GM23338 (cell line): ENCODE results near the gene ACOT11. TPM values are rescaled to one million over a fixed set of nuclear protein-coding genes. Genes with fewer than 3 reads are reported as not detected.

Source experiments
- ATAC-seq: fragments of 200-7000 bp; cut with Tn5 transposase; 3 replicates; pipeline ENCODE4 v1.9.1; 2020
- DNase-seq: peaks from one replicate; pipeline ENCODE4 v3.0.0-alpha.2; 2015; ENCODE audit warnings: low spot score
- H2AFZ ChIP-seq: fragments of 200-600 bp; sonication (generic); 2 replicates; pipeline ENCODE4 v1.8.0; 2016; ENCODE audit warnings: antibody characterized with exemption, mild to moderate bottlenecking, moderate library complexity
- H3F3A ChIP-seq: fragments of 200-600 bp; sonication (generic); replicated peaks from 2 replicates; pipeline ENCODE4 v1.8.0; 2017; ENCODE audit warnings: antibody characterized with exemption, mixed run types, low read depth
- H3K27ac ChIP-seq: fragments of 200-600 bp; sonication (generic); 2 replicates; pipeline ENCODE4 v1.6.1; 2016; ENCODE audit warnings: low read depth
- H3K27me3 ChIP-seq: fragments of 200-600 bp; sonication (generic); 2 replicates; pipeline ENCODE4 v1.8.0; 2016; ENCODE audit warnings: mild to moderate bottlenecking, mixed run types, moderate library complexity; ENCODE audit not compliant: insufficient read depth
- H3K36me3 ChIP-seq: fragments of 200-600 bp; sonication (generic); 2 replicates; pipeline ENCODE4 v1.8.0; 2016; ENCODE audit warnings: mild to moderate bottlenecking; ENCODE audit not compliant: insufficient read depth
- H3K4me1 ChIP-seq: fragments of 200-600 bp; sonication (generic); 2 replicates; pipeline ENCODE4 v1.8.0; 2016; ENCODE audit warnings: mild to moderate bottlenecking, moderate library complexity; ENCODE audit not compliant: insufficient read depth
- H3K4me2 ChIP-seq: fragments of 200-600 bp; sonication (generic); 2 replicates; pipeline ENCODE4 v1.7.1; 2017; ENCODE audit warnings: mixed run types
- H3K4me3 ChIP-seq: fragments of 200-600 bp; sonication (generic); 2 replicates; pipeline ENCODE4 v1.6.1; 2016; ENCODE audit warnings: mixed run types
- H3K79me2 ChIP-seq: fragments of 200-600 bp; sonication (generic); replicated peaks from 2 replicates; pipeline ENCODE4 v1.8.0; 2017; ENCODE audit warnings: mild to moderate bottlenecking; ENCODE audit not compliant: insufficient read depth
- H3K9me2 ChIP-seq: fragments of 200-600 bp; sonication (generic); 2 replicates; pipeline ENCODE4 v1.8.0; 2017; ENCODE audit not compliant: insufficient read depth
- H4K20me1 ChIP-seq: fragments of 200-600 bp; sonication (generic); replicated peaks from 2 replicates; pipeline ENCODE4 v1.8.0; 2017; ENCODE audit warnings: mild to moderate bottlenecking; ENCODE audit not compliant: insufficient read depth
- H3K27ac Mint-ChIP-seq: 2 replicates; pipeline ENCODE4 v1.8.0; 2020; ENCODE audit warnings: inconsistent platforms, mild to moderate bottlenecking, moderate library complexity, mixed read lengths
- H3K27me3 Mint-ChIP-seq: 3 replicates; pipeline ENCODE4 v1.8.0; 2022; ENCODE audit warnings: low read depth, mild to moderate bottlenecking, moderate library complexity, mixed read lengths, inconsistent platforms; ENCODE audit not compliant: insufficient read depth, poor library complexity
- H3K36me3 Mint-ChIP-seq: 3 replicates; pipeline ENCODE4 v1.8.0; 2021; ENCODE audit warnings: low read depth, mild to moderate bottlenecking, inconsistent platforms, moderate library complexity, mixed read lengths
- H3K4me1 Mint-ChIP-seq: 3 replicates; pipeline ENCODE4 v1.8.0; 2020; ENCODE audit warnings: mild to moderate bottlenecking, inconsistent platforms, mixed read lengths
- H3K4me3 Mint-ChIP-seq: 3 replicates; pipeline ENCODE4 v1.8.0; 2021; ENCODE audit warnings: moderate library complexity, mild to moderate bottlenecking, inconsistent platforms, mixed read lengths
- H3K9me3 Mint-ChIP-seq: 3 replicates; pipeline ENCODE4 v1.8.0; 2020; ENCODE audit warnings: moderate library complexity, mild to moderate bottlenecking, inconsistent platforms, mixed read lengths
- CTCF ChIP-seq, 2 experiments: fragments of 200-600 bp in 1 of 2; sonication (generic) in 1 of 2; conservative IDR thresholded peaks; 2 replicates each; pipeline versions ENCODE4 v1.5.1 to v1.6.1; 2016 to 2017; ENCODE audit warnings: antibody characterized with exemption in 2 of 2, low read depth in 2 of 2, mild to moderate bottlenecking in 2 of 2, moderate library complexity in 1 of 2
- ETS1 ChIP-seq: IDR thresholded peaks from 2 replicates; pipeline ENCODE4 v1.6.1; 2016; ENCODE audit warnings: antibody characterized with exemption
- EZH2 ChIP-seq: fragments of 200-600 bp; sonication (generic); IDR thresholded peaks from one replicate; pipeline ENCODE4 v1.8.0; 2017; ENCODE audit warnings: antibody characterized with exemption, mild to moderate bottlenecking, low read depth; ENCODE audit not compliant: unreplicated experiment
- EZH2phosphoT487 ChIP-seq: fragments of 200-600 bp; sonication (generic); IDR thresholded peaks from one replicate; pipeline ENCODE4 v1.8.1; 2018; ENCODE audit warnings: antibody characterized with exemption; ENCODE audit not compliant: unreplicated experiment
- JUNB ChIP-seq: IDR thresholded peaks from one replicate; pipeline ENCODE4 v1.6.1; 2016; ENCODE audit warnings: antibody characterized with exemption; ENCODE audit not compliant: unreplicated experiment
- POLR2AphosphoS5 ChIP-seq: IDR thresholded peaks from 2 replicates; pipeline ENCODE4 v1.6.1; 2016; ENCODE audit warnings: antibody characterized with exemption, low read depth
- REST ChIP-seq: IDR thresholded peaks from one replicate; pipeline ENCODE4 v1.6.1; 2018; ENCODE audit warnings: antibody characterized with exemption; ENCODE audit not compliant: unreplicated experiment
- STAT1 ChIP-seq: IDR thresholded peaks from one replicate; pipeline ENCODE4 v1.6.1; 2016; ENCODE audit warnings: antibody characterized with exemption; ENCODE audit not compliant: unreplicated experiment
- ZNF114 ChIP-seq: fragments of 250-450 bp; sonication (Bioruptor Pico); IDR thresholded peaks from 2 replicates; pipeline ENCODE4 v1.5.0; 2020; ENCODE audit warnings: mild to moderate bottlenecking, moderate library complexity
- ZNF331 ChIP-seq: fragments of 250-450 bp; sonication (Bioruptor Pico); IDR thresholded peaks from 2 replicates; pipeline ENCODE4 v1.5.0; 2020; ENCODE audit warnings: low read depth, mild to moderate bottlenecking, moderate library complexity
- polyA plus RNA-seq: library from polyadenylated mRNA; unstranded; fragments of >200 nt; fragmentation: Nextera tagmentation; extraction: Ambion mirVana; gene quantifications from 2 replicates; pipeline ENCODE4 v1.2.1, GENCODE V29; 2016
- total RNA-seq: library from RNA; depleted of rRNA; stranded (reverse); fragments of >200 nt; shearing (Covaris generic); gene quantifications from 2 replicates; pipeline ENCODE4 v1.2.3, GENCODE V29; 2014

Gene ACOT11
- total and polyA plus RNA-seq, 2 experiments from 2014 or later = 1.6 to 2.7 TPM

GRCh38 chr1:54604572-54605370 lies 56.7 kb downstream of the ACOT11 start:
- Mint-ChIP-seq H3K27ac (no peak overlapping the region; the same call in 1 of the 2 replicates), H3K9me3 (no peaks in the 10 kb centered on the region), H3K4me1 (peaks cover 13% of the 10 kb centered on the region), H3K36me3 (no peaks in the 10 kb centered on the region), H3K27me3 (peaks cover 8% of the 10 kb centered on the region), H3K4me3 (no peak overlapping the region)
- Histone ChIP-seq H3K36me3 (no peaks in the 10 kb centered on the region), H3K27me3 (no peaks in the 10 kb centered on the region), H3K79me2 (no peaks in the 10 kb centered on the region), H3K27ac (no peak overlapping the region), H4K20me1 (no peaks in the 10 kb centered on the region), H3K4me2 (no peak overlapping the region), H3K4me3 (no peak overlapping the region), H3F3A (no peaks in the 10 kb centered on the region), H3K4me1 (no peaks in the 10 kb centered on the region), H3K9me2 (no peaks in the 10 kb centered on the region), H2AFZ (no peak overlapping the region)
- ATAC-seq (no peak), DNase-seq (no peak)
- no peak for TF ChIP-seq JUNB
- no peak for TF ChIP-seq POLR2AphosphoS5
- TF ChIP-seq ETS1 = no peak
- no peak for TF ChIP-seq CTCF (conservative IDR thresholded peaks at IDR 0.05; ENCODE audit: low read depth in 2 of 2)
- TF ChIP-seq STAT1 = no peak
- no peak for TF ChIP-seq EZH2
- no peak for TF ChIP-seq ZNF114 (CRISPR knock-in tag)
- TF ChIP-seq EZH2phosphoT487 = no peak
- TF ChIP-seq ZNF331 (CRISPR knock-in tag) = no peak
- TF ChIP-seq REST = no peak
